HEK293 (cell line): ENCODE results near the gene REV3L.

ENCODE experiments used
- CTCF ChIP-seq: fragments of 450-650 bp; formaldehyde crosslinking; IDR thresholded peaks from 2 replicates; pipeline ENCODE4 v1.5.1; 2016; ENCODE audit warnings: missing biosample characterization, missing genetic modification characterization
- ZBTB49 ChIP-seq: fragments of 450-650 bp; formaldehyde crosslinking; IDR thresholded peaks from 2 replicates; pipeline ENCODE4 v1.5.1; 2016; ENCODE audit warnings: missing biosample characterization, missing genetic modification characterization, low read depth
- ZNF121 ChIP-seq: fragments of 450-650 bp; formaldehyde crosslinking; IDR thresholded peaks from 2 replicates; pipeline ENCODE4 v1.5.1; 2016; ENCODE audit warnings: missing biosample characterization, missing genetic modification characterization
- ZNF449 ChIP-seq: fragments of 450-650 bp; formaldehyde crosslinking; IDR thresholded peaks from 2 replicates; pipeline ENCODE4 v1.5.1; 2017; ENCODE audit warnings: missing biosample characterization, mild to moderate bottlenecking, missing genetic modification characterization, moderate library complexity
- ZNF645 ChIP-seq: fragments of 450-650 bp; formaldehyde crosslinking; IDR thresholded peaks from 2 replicates; pipeline ENCODE4; 2016; ENCODE audit warnings: missing biosample characterization, missing genetic modification characterization
- ZNF692 ChIP-seq: fragments of 450-650 bp; formaldehyde crosslinking; IDR thresholded peaks from 2 replicates; pipeline ENCODE4 v1.5.1; 2016; ENCODE audit warnings: missing biosample characterization, missing genetic modification characterization
- ZNF777 ChIP-seq: fragments of 450-650 bp; formaldehyde crosslinking; IDR thresholded peaks from 2 replicates; pipeline ENCODE4 v1.5.1; 2017; ENCODE audit warnings: missing biosample characterization, missing genetic modification characterization, borderline replicate concordance
- ZSCAN30 ChIP-seq: fragments of 450-650 bp; IDR thresholded peaks from 2 replicates; pipeline ENCODE4 v1.5.1; 2018; ENCODE audit warnings: missing biosample characterization, mild to moderate bottlenecking, missing genetic modification characterization, moderate library complexity

- no peak for TF ChIP-seq ZNF121 (tag by site-specific recombination)
- no peak for TF ChIP-seq ZSCAN30
- no peak for TF ChIP-seq CTCF (tag by site-specific recombination)
- TF ChIP-seq ZNF692 (tag by site-specific recombination), result no peak
- no peak for TF ChIP-seq ZNF645 (tag by site-specific recombination)
- TF ChIP-seq ZNF777 (tag by site-specific recombination), result no peak
- no peak for TF ChIP-seq ZNF449 (tag by site-specific recombination)
- no peak for TF ChIP-seq ZBTB49 (tag by site-specific recombination)
These were observed 216.7 kb downstream of the REV3L start for GRCh38 chr6:111266276-111266675.
